Cortex of kidney (tissue), 1 donor: ENCODE measurements around the gene MYL6.
"Not testable (repeated sequence)": the region's sequence is repeated elsewhere in the genome, so short reads cannot be mapped to it uniquely, and the experiment has no call there.

Experiments used
- DNase-seq: peaks from one replicate; lab custom pipeline; 2025; lab: John Stamatoyannopoulos, UW

MYL6 gene

DNA sequence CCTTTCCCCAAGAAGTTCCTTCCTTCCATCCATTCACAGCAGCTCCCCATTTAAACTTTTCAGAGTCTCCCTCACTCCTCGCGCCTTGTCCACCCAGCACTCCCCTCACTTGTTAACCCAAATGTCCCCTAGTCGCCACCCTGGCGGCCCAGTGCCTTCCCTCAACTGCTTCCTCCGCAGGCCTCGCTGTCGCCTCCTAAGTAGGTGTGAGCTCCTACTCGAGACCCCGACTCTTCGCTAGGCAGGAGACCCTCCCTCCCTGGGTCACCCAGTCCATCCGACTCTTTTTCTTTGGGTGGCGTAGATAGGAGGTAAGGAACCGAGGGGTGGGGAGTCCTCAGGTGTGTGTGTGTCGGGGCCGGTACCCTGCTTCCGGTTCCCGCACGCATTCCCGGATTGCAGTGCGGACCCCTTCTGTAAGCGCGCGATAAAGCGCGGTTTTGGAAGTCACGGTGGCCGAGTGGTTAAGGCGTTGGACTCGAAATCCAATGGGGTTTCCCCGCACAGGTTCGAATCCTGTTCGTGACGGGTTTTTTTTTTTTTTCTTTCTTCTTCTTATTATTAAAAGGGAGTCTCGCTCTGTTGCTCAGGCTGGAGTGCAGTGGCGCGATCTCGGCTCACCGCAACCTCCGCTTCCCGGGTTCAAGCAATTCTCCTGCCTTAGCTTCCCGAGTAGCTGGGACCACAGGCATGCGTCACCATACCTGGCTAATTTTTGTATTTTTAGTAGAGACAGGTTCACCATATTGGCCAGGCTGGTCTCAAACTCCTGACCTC, 31.9 kb downstream of the MYL6 start:
- DNase-seq, result no peak

DNA sequence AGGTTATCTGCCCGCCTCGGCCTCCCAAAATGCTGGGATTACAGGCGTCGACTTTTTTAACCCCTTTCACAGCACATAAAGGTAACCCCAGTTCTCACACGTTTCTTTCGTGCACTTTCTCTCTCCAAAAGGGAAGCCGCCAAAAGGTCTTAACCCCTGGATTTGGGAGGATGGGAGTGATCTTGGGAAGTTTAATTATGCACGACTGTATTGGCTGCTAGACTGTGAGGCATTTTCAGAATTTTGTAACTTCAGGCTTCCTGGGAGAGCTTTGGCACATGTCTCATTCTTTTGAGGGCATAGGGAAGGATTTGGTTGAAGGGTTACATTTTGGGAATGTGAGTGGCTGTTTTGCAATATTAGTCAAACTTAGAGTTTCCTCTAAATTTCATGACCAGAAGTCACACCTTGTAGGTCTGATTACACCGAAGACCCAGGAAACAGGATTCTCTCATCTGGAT, 32.6 kb downstream of the MYL6 start:
- DNase-seq, result no peak

DNA sequence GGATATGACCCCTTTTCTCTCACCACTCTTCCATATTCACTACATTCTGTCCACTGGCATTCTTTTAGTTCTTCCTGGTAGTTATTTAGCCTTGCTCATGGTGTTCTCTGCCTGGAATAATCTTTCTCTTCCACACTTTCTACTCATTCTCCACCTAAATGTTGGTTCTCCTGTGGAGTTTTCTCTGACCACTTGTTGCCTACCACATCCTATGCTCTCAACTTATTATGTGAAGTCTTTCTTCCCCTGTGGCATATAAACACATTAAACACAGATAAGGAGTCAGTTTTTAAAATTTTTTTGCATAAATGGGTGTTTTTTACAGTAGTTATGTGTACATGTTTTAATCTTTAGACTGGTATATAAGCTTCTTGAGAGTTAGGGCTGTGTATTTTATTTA, 34.4 kb downstream of the MYL6 start:
- no peak for DNase-seq

- no peak for DNase-seq
Measured at GRCh38 chr12:56193025-56193578, 34.9 kb downstream of the MYL6 start.

DNA sequence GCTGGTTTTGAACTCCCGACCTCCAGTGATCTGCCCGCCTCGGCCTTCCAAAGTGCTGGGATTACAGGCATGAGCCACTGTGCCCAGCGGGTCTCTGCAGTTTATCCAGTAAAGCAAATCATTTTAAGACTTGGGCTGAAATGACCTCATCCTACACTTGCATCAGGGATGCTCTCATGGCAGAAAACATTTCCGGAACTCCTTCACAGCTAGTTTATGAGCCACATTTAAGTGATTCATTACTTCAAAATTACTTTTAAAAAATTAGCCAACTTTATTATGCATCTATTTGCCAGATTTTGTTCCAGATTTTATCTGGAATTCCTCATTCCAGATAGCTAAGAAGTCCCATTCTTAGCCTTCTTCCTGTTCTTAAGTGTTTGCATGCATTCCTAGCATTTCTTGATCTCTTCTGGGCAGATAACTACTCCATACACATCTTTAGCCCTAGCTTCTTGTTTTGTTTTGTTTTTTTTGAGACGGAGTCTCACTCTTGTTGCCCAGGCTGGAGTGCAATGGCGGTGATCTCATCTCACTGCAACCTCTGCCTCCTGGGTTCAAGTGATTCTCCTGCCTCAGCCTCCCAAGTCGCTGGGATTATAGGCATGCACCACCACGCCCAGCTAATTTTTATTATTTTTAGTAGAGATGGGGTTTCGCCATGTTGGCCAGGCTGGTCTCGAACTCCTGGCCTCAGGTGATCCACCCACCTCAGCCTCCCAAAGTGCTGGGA, 38.8 kb downstream of the MYL6 start:
- not testable (repeated sequence) for DNase-seq

DNA sequence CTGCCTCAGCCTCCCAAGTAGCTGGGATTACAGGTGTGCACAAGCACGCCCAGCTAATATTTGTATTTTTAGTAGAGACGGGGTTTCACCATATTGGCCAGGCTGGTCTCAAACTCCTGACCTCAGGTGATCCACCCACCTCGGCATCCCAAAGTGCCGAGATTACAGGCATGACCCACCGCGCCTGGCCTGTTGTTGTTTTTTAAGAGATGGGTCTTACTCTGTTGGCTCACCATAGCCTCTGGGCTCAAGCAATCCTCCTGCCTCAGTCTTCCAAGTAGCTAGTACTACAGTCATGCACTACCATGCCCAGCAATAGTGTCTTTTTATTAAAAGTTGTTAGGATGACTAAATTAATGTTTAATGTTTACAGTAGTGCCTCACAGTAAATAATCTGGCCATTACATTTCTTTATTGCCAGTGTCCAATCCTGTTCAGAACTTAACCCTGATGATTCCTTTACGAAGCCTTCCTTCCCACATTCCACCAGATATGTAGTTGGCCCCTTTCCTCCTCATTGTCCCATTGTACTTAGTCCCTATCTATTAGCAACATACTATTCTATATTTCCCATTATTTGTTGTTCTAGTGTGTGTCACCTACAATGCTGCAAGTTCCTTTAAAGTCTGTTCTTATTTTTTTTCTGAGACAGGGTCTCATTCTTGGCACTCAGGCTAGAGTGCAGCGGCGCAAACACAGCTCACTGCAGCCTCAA, 39.9 kb downstream of the MYL6 start:
- DNase-seq, result no peak

- no peak for DNase-seq
Measured at GRCh38 chr12:56198836-56199235, 40.7 kb downstream of the MYL6 start.

GRCh38 chr12:56202366-56202765, 44.2 kb downstream of the MYL6 start:
- DNase-seq, result no peak

GRCh38 chr12:56202838-56203237, 44.7 kb downstream of the MYL6 start:
- no peak for DNase-seq

- no peak for DNase-seq
Measured at GRCh38 chr12:56204275-56204674, 46.1 kb downstream of the MYL6 start.

DNA sequence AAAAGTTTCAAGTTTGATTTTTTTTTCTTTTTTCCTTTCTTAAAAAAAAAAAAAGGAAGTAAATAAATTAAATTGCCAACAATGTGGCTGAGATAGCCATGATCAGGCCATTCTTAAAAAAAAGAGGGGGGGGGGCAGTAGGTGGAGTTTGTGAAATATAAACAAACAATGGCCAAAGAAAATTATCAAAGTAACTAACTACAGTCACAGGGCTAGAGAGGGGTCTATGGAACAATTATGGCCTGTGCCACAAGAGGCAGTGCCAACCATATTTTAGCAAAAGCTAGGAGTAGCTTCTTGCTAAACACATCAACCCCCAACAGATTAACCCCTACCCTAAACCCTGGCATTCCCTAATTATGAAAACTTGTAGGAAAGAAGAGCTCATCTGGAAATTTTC, 47.3 kb downstream of the MYL6 start:
- no peak for DNase-seq

DNA sequence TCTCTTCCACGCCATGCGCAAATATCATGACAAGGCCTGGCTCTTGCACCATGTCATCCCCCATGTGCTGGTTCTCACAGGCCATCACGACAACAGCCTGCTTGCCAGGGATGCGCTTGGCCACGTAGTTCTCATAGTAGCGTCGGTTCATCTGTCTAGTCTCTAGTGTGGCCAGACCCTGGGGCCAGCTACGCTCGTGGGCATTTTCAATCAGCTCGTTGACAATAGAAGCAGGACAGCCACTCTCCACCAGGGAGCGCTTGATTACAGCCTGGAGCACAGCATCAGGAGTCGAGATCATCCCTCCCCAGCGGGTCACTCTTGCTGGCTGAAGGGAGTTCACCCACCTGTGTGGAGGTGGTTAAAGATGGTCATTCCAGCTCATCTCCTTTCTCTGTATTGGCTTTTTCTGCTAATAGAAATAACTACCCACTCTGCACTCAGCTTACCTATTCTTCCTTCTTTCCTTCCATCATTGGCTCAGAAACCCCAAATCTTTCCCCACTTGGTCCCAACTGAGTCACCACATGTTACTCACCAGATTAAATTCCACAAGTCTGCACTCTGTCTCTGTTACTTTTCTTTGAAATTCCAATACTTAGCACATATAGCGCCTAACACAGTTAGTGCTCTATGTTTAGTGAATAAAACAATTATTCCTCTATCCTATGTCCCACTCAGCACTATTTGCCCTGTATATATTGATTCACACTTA, 48.5 kb downstream of the MYL6 start:
- no peak for DNase-seq

GRCh38 chr12:56208006-56208405, 49.8 kb downstream of the MYL6 start:
- DNase-seq, result no peak
